ENCODE measurements around the gene SETD2.

SETD2 gene

GRCh38 chr3:46995901-46996562 lies 167.9 kb downstream of the SETD2 start:
- TF ChIP-seq CTCF (conservative IDR thresholded peaks at IDR 0.05; ENCODE audit: control insufficient read depth, insufficient read depth, low read depth, low read length) = no peak
- no peak for DNase-seq (ENCODE audit: low read depth)
- H3K4me3 ChIP-seq (ENCODE audit: control insufficient read depth, low read depth, low read length) = no peak overlapping the region

GRCh38 chr3:46994801-46995731 lies 168.8 kb downstream of the SETD2 start:
- TF ChIP-seq CTCF (conservative IDR thresholded peaks at IDR 0.05; ENCODE audit: control insufficient read depth, insufficient read depth, low read depth, low read length) = no peak
- DNase-seq (ENCODE audit: low read depth) = no peak
- no peak overlapping the region for H3K4me3 ChIP-seq (ENCODE audit: control insufficient read depth, low read depth, low read length)

- DNase-seq (ENCODE audit: low read depth) = no peak
- no peak overlapping the region for H3K4me3 ChIP-seq (ENCODE audit: control insufficient read depth, low read depth, low read length)
- TF ChIP-seq CTCF (conservative IDR thresholded peaks at IDR 0.05; ENCODE audit: control insufficient read depth, insufficient read depth, low read depth, low read length) = no peak
Measured at GRCh38 chr3:46993986-46994385, 169.9 kb downstream of the SETD2 start.

GRCh38 chr3:46993292-46993691 lies 170.6 kb downstream of the SETD2 start:
- no peak overlapping the region for H3K4me3 ChIP-seq (ENCODE audit: control insufficient read depth, low read depth, low read length)
- no peak for DNase-seq (ENCODE audit: low read depth)
- no peak for TF ChIP-seq CTCF (conservative IDR thresholded peaks at IDR 0.05; ENCODE audit: control insufficient read depth, insufficient read depth, low read depth, low read length)

- TF ChIP-seq CTCF (conservative IDR thresholded peaks at IDR 0.05; ENCODE audit: control insufficient read depth, insufficient read depth, low read depth, low read length) = no peak
- DNase-seq (ENCODE audit: low read depth) = no peak
- H3K4me3 ChIP-seq (ENCODE audit: control insufficient read depth, low read depth, low read length) = no peak overlapping the region
Measured at GRCh38 chr3:46992231-46992630, 171.7 kb downstream of the SETD2 start.

GRCh38 chr3:46991406-46992165 lies 172.3 kb downstream of the SETD2 start:
- no peak for TF ChIP-seq CTCF (conservative IDR thresholded peaks at IDR 0.05; ENCODE audit: control insufficient read depth, insufficient read depth, low read depth, low read length)
- no peak for DNase-seq (ENCODE audit: low read depth)
- H3K4me3 ChIP-seq (ENCODE audit: control insufficient read depth, low read depth, low read length) = no peak overlapping the region

Measured in fibroblast of mammary gland (primary cell).